Esophagus muscularis mucosa (tissue), 4 donors: ENCODE measurements around the gene OR2S2. TPM values are rescaled to one million over a fixed set of nuclear protein-coding genes. Genes with fewer than 3 reads are reported as not detected.

ENCODE experiments used
- DNase-seq: peaks from one replicate; pipeline ENCODE4 v3.0.0-alpha.2; 2017; ENCODE audit errors: extremely low spot score
- H3K27ac ChIP-seq, 4 donors: fragments of 200-600 bp; sonication (generic); replicated peaks in 1 of 4; 1 replicate in 3 of 4; 2 replicates in 1 of 4; pipeline ENCODE4 v1.5.1; 2016 to 2019; ENCODE audit warnings: mild to moderate bottlenecking in 1 of 4
- H3K27me3 ChIP-seq, 4 donors: fragments of 200-600 bp; sonication (generic); one replicate each; pipeline versions ENCODE4 v1.5.1 to v1.6.0; 2016 to 2019
- H3K36me3 ChIP-seq, 4 donors: fragments of 200-600 bp; sonication (generic); one replicate each; pipeline ENCODE4 v1.5.1; 2016 to 2019
- H3K4me1 ChIP-seq, 4 donors: fragments of 200-600 bp; sonication (generic); one replicate each; pipeline ENCODE4 v1.5.1; 2016 to 2019
- H3K4me3 ChIP-seq, 4 donors: fragments of 200-600 bp; sonication (generic); 1 replicate in 2 of 4; 2 replicates in 2 of 4; pipeline ENCODE4 v1.5.1; 2016 to 2019; ENCODE audit warnings: mild to moderate bottlenecking in 4 of 4, moderate library complexity in 1 of 4
- H3K9me3 ChIP-seq, 4 donors: fragments of 200-600 bp; sonication (generic); 1 replicate in 3 of 4; 2 replicates in 1 of 4; pipeline ENCODE4 v1.5.1; 2016 to 2019
- EP300 ChIP-seq: sonication (generic); formaldehyde crosslinking; IDR thresholded peaks from one replicate; pipeline ENCODE4 v1.6.1; 2017; ENCODE audit warnings: antibody characterized with exemption
- POLR2A ChIP-seq: fragments of 450-650 bp; IDR thresholded peaks from one replicate; pipeline ENCODE4 v1.6.1; 2017; ENCODE audit warnings: antibody characterized with exemption, moderate library complexity, mild to moderate bottlenecking, low read depth
- POLR2AphosphoS5 ChIP-seq, 2 donors: sonication (generic); formaldehyde crosslinking; IDR thresholded peaks; one replicate each; pipeline ENCODE4 v1.6.1; 2017; ENCODE audit warnings: antibody characterized with exemption in 2 of 2
- WGBS: methylation state at CpG from one replicate; pipeline ENCODE4 v1.1.5; 2018; 5-methylcytosine and 5-hydroxymethylcytosine counted together
- intact Hi-C: fragments of 100-400 bp; cut with DNase I; formaldehyde crosslinking; loops from one replicate; pipeline ENCODE4 v1.15.1; 2023
- total RNA-seq, 4 donors: library from RNA; depleted of rRNA; stranded (reverse); fragments of >200 nt; gene quantifications; one replicate each; pipeline versions ENCODE4 v1.1.0 to v1.2.1, GENCODE V29; 2016
- TF ChIP-seq, protein P1 (sequence below), 3 experiments: fragments of 200-600 bp in 2 of 3; fragments of 450-650 bp in 1 of 3; sonication (generic) in 2 of 3; IDR thresholded peaks; one replicate each; pipeline ENCODE4 v1.5.1; 2017 to 2019; ENCODE audit warnings: antibody characterized with exemption in 3 of 3, mild to moderate bottlenecking in 2 of 3, moderate library complexity in 1 of 3

OR2S2 gene
- total RNA-seq, 4 donors from 2014 or later, result not detected

DNA sequence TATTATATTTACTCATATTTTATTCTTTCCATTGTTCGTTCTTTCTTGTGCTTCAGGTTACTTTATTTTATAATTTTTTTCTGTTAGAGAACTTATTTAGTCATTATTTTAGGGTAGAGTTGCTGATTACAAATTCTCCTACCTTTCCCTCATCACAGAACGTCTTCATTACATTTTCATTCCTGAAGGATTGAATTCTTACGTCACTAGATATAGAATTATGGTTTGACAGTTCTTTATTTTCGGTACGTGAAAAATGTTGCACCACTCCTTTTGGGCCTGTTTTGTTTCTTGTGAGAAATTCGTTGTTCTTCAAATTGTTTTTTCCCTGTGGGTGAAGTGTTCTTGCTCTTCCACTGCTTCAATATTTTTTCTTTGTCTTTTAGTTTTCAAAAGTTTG lies 20.8 kb upstream of the OR2S2 start:
- intact Hi-C loops, result no loop called here
- Histone ChIP-seq H3K9me3 (peaks cover 0 to 18% (median 11%) of the 10 kb centered on the region in 4 donors), H3K4me1 (no peaks in the 10 kb centered on the region), H3K27ac (no peak overlapping the region), H3K27me3 (peaks cover 0 to 11% (median 0%) of the 10 kb centered on the region in 4 donors), H3K4me3 (no peak overlapping the region), H3K36me3 (no peaks in the 10 kb centered on the region)
- TF ChIP-seq EP300, result no peak
- no peak for TF ChIP-seq POLR2AphosphoS5 (IDR thresholded peaks at IDR 0.05)
- TF ChIP-seq, protein P1, sequence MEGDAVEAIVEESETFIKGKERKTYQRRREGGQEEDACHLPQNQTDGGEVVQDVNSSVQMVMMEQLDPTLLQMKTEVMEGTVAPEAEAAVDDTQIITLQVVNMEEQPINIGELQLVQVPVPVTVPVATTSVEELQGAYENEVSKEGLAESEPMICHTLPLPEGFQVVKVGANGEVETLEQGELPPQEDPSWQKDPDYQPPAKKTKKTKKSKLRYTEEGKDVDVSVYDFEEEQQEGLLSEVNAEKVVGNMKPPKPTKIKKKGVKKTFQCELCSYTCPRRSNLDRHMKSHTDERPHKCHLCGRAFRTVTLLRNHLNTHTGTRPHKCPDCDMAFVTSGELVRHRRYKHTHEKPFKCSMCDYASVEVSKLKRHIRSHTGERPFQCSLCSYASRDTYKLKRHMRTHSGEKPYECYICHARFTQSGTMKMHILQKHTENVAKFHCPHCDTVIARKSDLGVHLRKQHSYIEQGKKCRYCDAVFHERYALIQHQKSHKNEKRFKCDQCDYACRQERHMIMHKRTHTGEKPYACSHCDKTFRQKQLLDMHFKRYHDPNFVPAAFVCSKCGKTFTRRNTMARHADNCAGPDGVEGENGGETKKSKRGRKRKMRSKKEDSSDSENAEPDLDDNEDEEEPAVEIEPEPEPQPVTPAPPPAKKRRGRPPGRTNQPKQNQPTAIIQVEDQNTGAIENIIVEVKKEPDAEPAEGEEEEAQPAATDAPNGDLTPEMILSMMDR (IDR thresholded peaks at IDR 0.05), result no peak
- no peak for TF ChIP-seq POLR2A
- WGBS, result 87% methylated on average over 6 of the region's 6 CpGs
- DNase-seq, result no peak

DNA sequence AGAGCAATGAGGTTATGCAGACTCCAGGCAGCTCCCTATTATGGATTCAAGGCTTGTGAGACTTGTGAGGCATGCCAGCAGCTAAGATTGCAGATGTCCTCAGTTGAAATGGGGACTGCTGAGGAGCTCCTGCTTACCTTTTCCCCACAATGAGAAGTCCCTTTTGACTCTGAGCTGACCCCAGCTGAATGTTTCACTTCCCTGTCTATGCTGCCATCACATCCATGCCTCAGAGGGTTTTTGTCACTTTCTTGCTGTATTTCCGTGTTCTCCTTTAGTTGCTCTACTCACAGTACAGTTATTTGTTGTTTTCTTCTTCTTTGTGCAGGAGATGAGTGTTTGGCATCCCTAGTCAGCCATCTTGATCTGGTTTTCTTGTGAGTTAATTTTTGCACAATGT lies 18.8 kb upstream of the OR2S2 start:
- intact Hi-C loops, result no loop called here
- Histone ChIP-seq H3K36me3 (no peaks in the 10 kb centered on the region), H3K27me3 (peaks cover 0 to 15% (median 2%) of the 10 kb centered on the region in 4 donors), H3K4me3 (no peak overlapping the region), H3K9me3 (peaks cover 0 to 18% (median 11%) of the 10 kb centered on the region in 4 donors), H3K4me1 (no peaks in the 10 kb centered on the region), H3K27ac (no peak overlapping the region)
- TF ChIP-seq POLR2AphosphoS5 (IDR thresholded peaks at IDR 0.05) (no peak), POLR2A (no peak), EP300 (no peak)
- TF ChIP-seq, protein P1 (IDR thresholded peaks at IDR 0.05), result no peak
- DNase-seq, result no peak
- WGBS, result 95% methylated on average over 1 of the region's 1 CpG

DNA sequence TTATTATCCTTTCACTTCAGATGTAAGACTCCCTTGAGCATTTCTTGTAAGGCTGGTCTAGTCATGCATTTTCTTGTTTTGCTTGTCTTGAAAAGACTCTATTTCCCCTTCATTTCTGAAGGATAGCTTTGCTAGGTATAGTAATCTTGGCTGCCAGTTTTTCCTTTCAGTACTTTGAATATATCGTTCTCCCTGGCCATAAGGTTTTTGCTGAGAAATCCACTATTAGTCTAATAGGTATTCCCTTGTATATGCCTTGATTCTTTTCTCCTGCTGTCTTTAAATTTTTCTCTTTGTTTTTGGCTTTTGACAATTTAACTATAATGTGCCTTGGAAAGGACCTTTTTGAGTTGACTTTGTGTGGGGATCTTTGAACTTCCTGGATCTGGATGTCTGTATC lies 16.8 kb upstream of the OR2S2 start:
- no peak for TF ChIP-seq POLR2AphosphoS5 (IDR thresholded peaks at IDR 0.05)
- TF ChIP-seq POLR2A, result no peak
- TF ChIP-seq, protein P1 (IDR thresholded peaks at IDR 0.05), result no peak
- TF ChIP-seq EP300, result no peak

DNA sequence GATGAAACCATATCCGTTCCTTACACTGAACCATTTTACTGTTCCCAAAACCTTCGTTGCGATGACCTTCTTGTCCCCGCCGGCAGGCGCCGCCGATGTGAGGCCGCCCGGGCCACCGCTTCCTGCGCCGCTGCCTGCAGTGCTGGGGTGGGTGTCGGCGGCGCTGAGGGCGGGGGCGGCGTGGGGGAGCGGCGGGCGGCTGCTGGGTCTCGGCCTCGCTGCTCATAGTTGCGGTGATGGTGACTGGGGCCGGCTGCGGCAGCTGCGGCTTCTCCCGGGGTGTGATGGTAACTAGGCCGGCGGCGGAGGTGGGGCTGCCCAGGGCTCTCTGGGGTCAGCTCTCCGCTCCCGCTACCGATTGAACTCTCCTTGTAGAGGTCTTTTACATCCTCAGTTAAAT lies 14.1 kb upstream of the OR2S2 start:
- peaks cover 0 to 18% (median 11%) of the 10 kb centered on the region in 4 donors for H3K9me3 ChIP-seq
- H3K27me3 ChIP-seq, result peaks cover 0 to 22% (median 2%) of the 10 kb centered on the region in 4 donors
- H3K4me3 ChIP-seq, result peak overlapping the region in 1 of 4 donors; percentile 20
- no peaks in the 10 kb centered on the region for H3K36me3 ChIP-seq
- TF ChIP-seq POLR2AphosphoS5 (IDR thresholded peaks at IDR 0.05), result no peak
- TF ChIP-seq POLR2A, result no peak
- no peak for TF ChIP-seq EP300
- TF ChIP-seq, protein P1 (IDR thresholded peaks at IDR 0.05), result no peak
- DNase-seq, result no peak
- H3K4me1 ChIP-seq, result no peaks in the 10 kb centered on the region
- WGBS, result 31% methylated on average over 23 of the region's 35 CpGs
- intact Hi-C loops, result no loop called here
- H3K27ac ChIP-seq, result no peak overlapping the region

More for the DNA sequence above, 16.8 kb upstream of the OR2S2 start:
- Histone ChIP-seq H3K4me3 (no peak overlapping the region), H3K36me3 (no peaks in the 10 kb centered on the region), H3K27me3 (peaks cover 0 to 19% (median 2%) of the 10 kb centered on the region in 4 donors), H3K27ac (no peak overlapping the region), H3K9me3 (peaks cover 0 to 18% (median 11%) of the 10 kb centered on the region in 4 donors), H3K4me1 (no peaks in the 10 kb centered on the region)
- intact Hi-C loops, result no loop called here
- 96% methylated on average over 1 of the region's 1 CpG for WGBS
- DNase-seq, result no peak

DNA sequence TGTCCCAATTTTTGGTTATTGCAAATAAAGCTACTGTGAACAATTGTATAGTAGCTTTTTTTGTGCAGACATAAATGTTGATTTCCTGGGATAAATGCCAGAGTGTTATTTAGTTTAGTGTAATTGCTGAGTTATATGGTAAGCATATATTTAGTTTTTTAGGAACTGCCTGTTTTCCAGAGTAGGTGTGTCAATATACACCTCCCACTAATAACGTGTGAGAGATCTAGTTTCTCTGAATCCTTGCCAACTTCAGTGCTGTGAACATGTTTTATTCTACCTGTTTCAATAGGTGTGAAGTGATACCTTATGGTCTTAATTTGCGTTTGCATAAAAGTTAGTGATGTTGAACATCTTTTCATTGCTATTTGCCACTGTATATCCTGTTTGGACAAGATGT lies 9.1 kb upstream of the OR2S2 start:
- Histone ChIP-seq H3K4me1 (peaks cover 0 to 9% (median 8%) of the 10 kb centered on the region in 4 donors), H3K27ac (no peak overlapping the region), H3K27me3 (peaks cover 0 to 14% (median 2%) of the 10 kb centered on the region in 4 donors), H3K9me3 (no peaks in the 10 kb centered on the region), H3K36me3 (no peaks in the 10 kb centered on the region), H3K4me3 (no peak overlapping the region)
- intact Hi-C loops, result no loop called here
- DNase-seq, result no peak
- WGBS, result 51% methylated on average over 2 of the region's 2 CpGs
- no peak for TF ChIP-seq EP300
- no peak for TF ChIP-seq POLR2AphosphoS5 (IDR thresholded peaks at IDR 0.05)
- TF ChIP-seq, protein P1 (IDR thresholded peaks at IDR 0.05), result no peak
- TF ChIP-seq POLR2A, result no peak
